A673 (cell line): ENCODE data around the gene CFAP99.

ENCODE experiments used
- CTCF ChIP-seq: fragments of 300-800, 200-600 bp; sonication (generic); conservative IDR thresholded peaks from 2 replicates; pipeline ENCODE4 v1.5.1; 2017; ENCODE audit warnings: low read depth, mild to moderate bottlenecking, antibody characterized with exemption, low read length, moderate library complexity, mixed read lengths
- EZH2 ChIP-seq: fragments of 200-600 bp; sonication (generic); IDR thresholded peaks from 2 replicates; pipeline ENCODE4 v1.6.1; 2017; ENCODE audit warnings: borderline replicate concordance, low read depth, mild to moderate bottlenecking, mixed read lengths, antibody characterized with exemption, low read length; ENCODE audit not compliant: poor library complexity, severe bottlenecking

- no peak for TF ChIP-seq CTCF
- TF ChIP-seq EZH2: no peak
These were observed 3.2 kb downstream of the CFAP99 start for GRCh38 chr4:2421928-2422327.
